NCI-H1436 (cell line): ENCODE measurements around the gene IKBKE.

Experiments used
- DNase-seq: peaks from one replicate; lab custom pipeline; 2025; lab: John Stamatoyannopoulos, UW

IKBKE gene

DNA sequence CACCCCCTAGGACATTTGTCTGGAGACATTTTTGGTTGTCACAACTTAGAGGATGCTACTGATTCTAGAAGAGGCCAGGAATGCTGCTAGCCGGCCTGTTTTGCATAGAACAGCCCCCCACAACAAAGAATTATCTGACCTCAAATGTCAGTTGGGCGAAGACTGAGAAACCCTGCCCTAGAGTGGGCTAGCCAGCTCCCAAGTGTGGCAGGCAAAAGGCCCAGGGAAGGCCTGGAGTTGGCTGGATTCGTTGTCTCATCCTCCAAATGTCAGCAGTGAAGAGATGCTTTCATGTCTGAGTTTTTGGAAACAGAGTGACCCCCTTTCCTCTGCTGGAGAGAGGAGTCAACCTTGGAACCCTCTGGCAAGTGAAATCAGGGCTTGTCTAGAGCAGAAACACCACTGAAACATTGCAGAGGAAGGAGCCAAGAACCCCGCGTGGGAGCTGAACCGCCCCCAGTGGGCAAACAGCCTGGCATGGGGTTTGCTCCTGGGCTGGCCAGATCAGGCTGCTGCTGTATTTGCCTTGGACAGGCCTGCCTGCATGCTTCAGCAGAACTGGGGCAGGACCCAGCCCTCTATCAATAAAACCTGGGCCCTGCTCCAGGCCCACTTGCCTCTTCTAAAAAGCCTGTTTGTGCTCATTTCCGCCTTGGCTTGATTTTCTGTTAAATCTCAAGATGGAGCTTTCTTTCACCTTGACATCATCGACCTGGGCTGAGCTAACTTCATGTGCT, 69.9 kb downstream of the IKBKE start:
- DNase-seq = no peak

GRCh38 chr1:206541236-206541833, 71.1 kb downstream of the IKBKE start:
- no peak for DNase-seq

DNA sequence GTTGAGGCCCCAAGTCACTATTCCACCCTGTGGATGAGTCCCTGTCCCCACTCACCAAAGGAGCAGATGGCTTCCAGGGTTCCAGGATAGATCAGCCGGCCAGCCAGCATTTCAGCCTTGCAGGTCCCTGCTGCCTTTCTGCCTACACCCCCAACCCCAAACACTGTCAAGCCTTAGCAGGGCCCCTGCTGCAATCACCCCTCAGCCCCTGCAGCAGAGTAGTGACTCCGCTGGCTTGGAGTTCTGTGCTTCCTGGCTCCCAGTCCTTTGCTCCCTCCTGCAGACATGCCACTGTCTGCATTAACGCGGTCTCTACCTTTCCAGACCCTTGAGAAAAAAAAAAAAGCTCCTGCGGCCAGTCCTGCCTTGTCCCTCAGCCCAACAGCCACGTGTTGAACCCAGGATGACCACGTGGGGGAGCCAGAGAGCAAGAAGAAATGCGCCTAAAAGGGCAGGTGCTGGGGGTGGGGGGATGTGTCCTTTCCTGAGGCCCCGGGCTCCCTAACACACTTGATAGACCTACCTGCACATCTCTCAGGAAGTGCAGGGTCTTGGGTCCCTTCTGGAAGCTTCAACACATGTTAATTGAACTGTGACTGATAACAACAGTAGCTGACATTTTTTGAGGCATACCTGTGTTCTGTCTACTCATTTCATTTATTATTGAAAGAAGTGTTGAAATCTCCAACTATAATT, 74.4 kb downstream of the IKBKE start:
- DNase-seq = peak; percentile 78

DNA sequence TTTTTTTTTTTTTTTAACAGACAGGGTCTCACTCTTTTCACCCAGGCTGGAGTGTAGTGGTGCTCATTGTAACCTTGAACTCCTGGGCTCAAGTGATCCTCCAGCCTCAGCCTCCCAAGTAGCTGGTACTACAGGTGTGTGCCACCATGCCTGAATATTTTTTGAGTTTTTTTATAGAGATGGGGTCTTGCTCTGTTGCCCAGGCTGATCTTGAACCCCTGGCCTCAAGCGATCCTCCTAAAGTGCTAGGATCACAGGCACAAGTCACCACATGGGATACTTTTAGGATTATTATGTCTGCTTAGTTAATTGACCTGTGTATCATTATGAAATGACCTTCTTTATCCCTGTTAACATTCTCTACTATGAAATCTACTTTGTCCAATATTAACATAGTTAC, 75.1 kb downstream of the IKBKE start:
- no peak for DNase-seq
